ENCODE results near the gene DNAJC3. TPM values are rescaled to one million over a fixed set of nuclear protein-coding genes. Genes with fewer than 3 reads are reported as not detected.

The DNAJC3 gene
- total RNA-seq, 2 experiments from 2014 or later, result 17.6 to 17.7 TPM

GRCh38 chr13:95745289-95745688, 68.3 kb downstream of the DNAJC3 start:
- ATAC-seq (ENCODE audit: poor library complexity), result no peak
- no peak for DNase-seq
- H3K9me3 ChIP-seq (ENCODE audit: control insufficient read depth in 1 of 2, insufficient read depth in 1 of 2, low read length in 2 of 2), result no peaks in the 10 kb centered on the region
- Mint-ChIP-seq H3K36me3 (ENCODE audit: low read depth) (peaks cover 39% of the 10 kb centered on the region), H3K27me3 (no peaks in the 10 kb centered on the region), H3K27ac (no peak overlapping the region), H3K9me3 (no peaks in the 10 kb centered on the region), H3K4me3 (no peak overlapping the region), H3K4me1 (ENCODE audit: low read depth) (peaks cover 48% of the 10 kb centered on the region)
- peaks cover 12% of the 10 kb centered on the region for H3K4me1 ChIP-seq (ENCODE audit: insufficient read depth, low read length)
- H3K4me3 ChIP-seq (ENCODE audit: low read length), result no peak overlapping the region
- ChIA-PET POLR2A (no interaction called here), CTCF (no interaction called here)
- no peaks in the 10 kb centered on the region for H3K27me3 ChIP-seq (ENCODE audit: control insufficient read depth in 1 of 2, insufficient read depth in 2 of 2, low read length in 2 of 2)
- no peak for TF ChIP-seq CTCF (IDR thresholded peaks at IDR 0.05)
- H3K36me3 ChIP-seq (ENCODE audit: insufficient read depth, low read length), result peaks cover 4% of the 10 kb centered on the region
- H3K27ac ChIP-seq (ENCODE audit: low read depth in 1 of 2, low read length in 2 of 2), result no peak overlapping the region
- intact Hi-C loops (cut with DNase I, micrococcal nuclease), result no loop called here

GRCh38 chr13:95745752-95746151, 68.8 kb downstream of the DNAJC3 start:
- Histone ChIP-seq H3K27ac (ENCODE audit: low read depth in 1 of 2, low read length in 2 of 2) (no peak overlapping the region), H3K36me3 (ENCODE audit: insufficient read depth, low read length) (peaks cover 4% of the 10 kb centered on the region), H3K27me3 (ENCODE audit: control insufficient read depth in 1 of 2, insufficient read depth in 2 of 2, low read length in 2 of 2) (no peaks in the 10 kb centered on the region), H3K4me3 (ENCODE audit: low read length) (no peak overlapping the region), H3K9me3 (ENCODE audit: control insufficient read depth in 1 of 2, insufficient read depth in 1 of 2, low read length in 2 of 2) (no peaks in the 10 kb centered on the region), H3K4me1 (ENCODE audit: insufficient read depth, low read length) (peaks cover 12% of the 10 kb centered on the region)
- Mint-ChIP-seq H3K4me1 (ENCODE audit: low read depth) (peaks cover 46% of the 10 kb centered on the region), H3K9me3 (no peaks in the 10 kb centered on the region), H3K36me3 (ENCODE audit: low read depth) (peaks cover 37% of the 10 kb centered on the region), H3K4me3 (no peak overlapping the region), H3K27me3 (no peaks in the 10 kb centered on the region), H3K27ac (no peak overlapping the region)
- no peak for ATAC-seq (ENCODE audit: poor library complexity)
- intact Hi-C loops (cut with DNase I, micrococcal nuclease), result no loop called here
- ChIA-PET POLR2A (interaction anchor here (1.0 kb wide), 1 partner anchor 11 kb away, joined by 3 read pairs; no protein-coding TSS in a partner anchor), CTCF (no interaction called here)
- no peak for TF ChIP-seq CTCF (IDR thresholded peaks at IDR 0.05)
- DNase-seq, result no peak

GRCh38 chr13:95749545-95749944, 72.6 kb downstream of the DNAJC3 start:
- peaks cover 4% of the 10 kb centered on the region for H3K36me3 ChIP-seq (ENCODE audit: insufficient read depth, low read length)
- Mint-ChIP-seq H3K36me3 (ENCODE audit: low read depth) (peaks cover 17% of the 10 kb centered on the region), H3K4me1 (ENCODE audit: low read depth) (peaks cover 34% of the 10 kb centered on the region), H3K27me3 (no peaks in the 10 kb centered on the region), H3K4me3 (no peak overlapping the region), H3K9me3 (no peaks in the 10 kb centered on the region), H3K27ac (no peak overlapping the region)
- ChIA-PET POLR2A (no interaction called here), CTCF (no interaction called here)
- TF ChIP-seq CTCF (IDR thresholded peaks at IDR 0.05), result no peak
- no peaks in the 10 kb centered on the region for H3K27me3 ChIP-seq (ENCODE audit: control insufficient read depth in 1 of 2, insufficient read depth in 2 of 2, low read length in 2 of 2)
- DNase-seq, result no peak
- peaks cover 4% of the 10 kb centered on the region for H3K4me1 ChIP-seq (ENCODE audit: insufficient read depth, low read length)
- no peaks in the 10 kb centered on the region for H3K9me3 ChIP-seq (ENCODE audit: control insufficient read depth in 1 of 2, insufficient read depth in 1 of 2, low read length in 2 of 2)
- no peak for ATAC-seq (ENCODE audit: poor library complexity)
- intact Hi-C loops (cut with DNase I, micrococcal nuclease), result no loop called here
- no peak overlapping the region for H3K4me3 ChIP-seq (ENCODE audit: low read length)
- no peak overlapping the region for H3K27ac ChIP-seq (ENCODE audit: low read depth in 1 of 2, low read length in 2 of 2)

Data from CD4-positive, alpha-beta T cell (primary cell).